ENCODE measurements around the gene L1TD1.
"Not testable (repeated sequence)": the region's sequence is repeated elsewhere in the genome, so short reads cannot be mapped to it uniquely, and the experiment has no call there.

Gene L1TD1

DNA sequence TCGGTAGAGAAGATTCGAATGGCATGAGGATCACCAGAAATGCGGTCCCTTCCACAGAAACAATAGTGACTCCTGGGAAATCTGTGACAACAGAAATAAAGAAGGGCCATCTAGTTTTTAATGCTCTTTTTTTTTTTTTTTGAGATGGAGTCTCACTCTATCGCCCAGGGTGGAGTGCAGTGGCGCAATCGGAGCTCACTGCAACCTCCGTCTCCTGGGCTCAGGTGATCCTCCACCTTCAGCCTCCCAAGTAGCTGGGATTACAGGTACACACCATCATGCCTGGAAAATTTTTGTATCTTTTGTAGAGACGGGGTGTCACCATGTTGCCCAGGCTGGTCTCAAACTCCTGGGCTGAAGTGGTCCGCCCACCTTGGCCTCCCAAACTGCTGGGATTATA is 43.9 kb downstream of the L1TD1 start:
- no peak for DNase-seq

DNA sequence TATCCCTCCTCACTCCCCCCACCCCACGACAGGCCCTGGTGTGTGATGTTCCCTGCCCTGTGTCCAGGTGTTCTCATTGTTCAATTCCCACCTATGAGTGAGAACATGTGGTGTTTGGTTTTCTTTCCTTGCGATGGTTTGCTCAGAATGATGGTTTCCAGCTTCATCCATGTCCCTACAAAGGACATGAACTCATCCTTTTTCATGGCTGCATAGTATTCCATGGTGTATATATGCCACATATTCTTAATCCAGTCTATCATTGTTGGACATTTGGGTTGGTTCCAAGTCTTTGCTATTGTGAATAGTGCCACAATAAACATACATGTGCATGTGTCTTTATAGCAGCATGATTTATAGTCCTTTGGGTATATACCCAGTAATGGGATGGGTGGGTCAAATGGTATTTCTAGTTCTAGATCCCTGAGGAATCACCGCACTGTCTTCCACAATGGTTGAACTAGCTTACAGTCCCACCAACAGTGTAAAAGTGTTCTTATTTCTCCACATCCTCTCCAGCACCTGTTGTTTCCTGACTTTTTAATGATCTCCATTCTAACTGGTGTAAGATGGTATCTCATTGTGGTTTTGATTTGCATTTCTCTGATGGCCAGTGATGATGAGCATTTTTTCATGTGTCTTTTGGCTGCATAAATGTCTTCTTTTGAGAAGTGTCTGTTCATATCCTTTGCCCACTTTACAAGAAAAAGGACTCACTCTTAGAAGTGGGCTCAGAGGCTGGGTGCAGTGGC is 45.2 kb downstream of the L1TD1 start:
- DNase-seq = not testable (repeated sequence)

DNA sequence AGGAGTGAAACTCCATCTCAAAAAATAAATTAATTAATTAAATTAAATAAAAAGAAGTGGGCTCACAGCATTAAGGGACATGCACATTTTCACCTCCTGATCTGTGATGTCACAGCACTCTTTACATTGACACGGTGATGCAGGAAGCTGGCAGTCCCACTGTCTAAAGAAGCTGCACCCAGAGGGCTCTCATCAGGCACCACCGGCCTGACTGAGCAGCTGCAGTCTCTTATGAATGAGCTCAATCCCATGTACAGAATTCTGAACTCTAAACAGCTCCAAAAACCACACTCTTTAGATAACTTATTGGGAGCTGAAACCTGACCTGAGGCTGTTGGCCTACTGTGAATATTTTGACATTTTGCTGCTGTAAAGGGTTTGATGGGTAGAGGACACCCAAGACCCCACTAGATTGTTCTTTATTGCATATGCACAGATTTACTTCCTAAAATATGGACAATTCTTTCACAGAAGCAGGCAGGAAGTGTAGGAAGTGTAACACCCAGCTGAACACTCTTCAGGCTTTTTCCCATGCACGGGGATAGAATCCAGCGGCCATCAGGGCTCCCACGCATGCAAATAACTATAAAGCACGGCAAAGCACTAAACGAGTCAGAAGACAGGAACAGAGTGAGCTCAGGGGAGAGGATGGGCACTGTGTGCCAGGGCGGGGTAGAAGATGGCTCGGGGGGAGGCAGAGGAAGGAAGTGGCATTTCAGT is 46.2 kb downstream of the L1TD1 start:
- no peak for DNase-seq

DNA sequence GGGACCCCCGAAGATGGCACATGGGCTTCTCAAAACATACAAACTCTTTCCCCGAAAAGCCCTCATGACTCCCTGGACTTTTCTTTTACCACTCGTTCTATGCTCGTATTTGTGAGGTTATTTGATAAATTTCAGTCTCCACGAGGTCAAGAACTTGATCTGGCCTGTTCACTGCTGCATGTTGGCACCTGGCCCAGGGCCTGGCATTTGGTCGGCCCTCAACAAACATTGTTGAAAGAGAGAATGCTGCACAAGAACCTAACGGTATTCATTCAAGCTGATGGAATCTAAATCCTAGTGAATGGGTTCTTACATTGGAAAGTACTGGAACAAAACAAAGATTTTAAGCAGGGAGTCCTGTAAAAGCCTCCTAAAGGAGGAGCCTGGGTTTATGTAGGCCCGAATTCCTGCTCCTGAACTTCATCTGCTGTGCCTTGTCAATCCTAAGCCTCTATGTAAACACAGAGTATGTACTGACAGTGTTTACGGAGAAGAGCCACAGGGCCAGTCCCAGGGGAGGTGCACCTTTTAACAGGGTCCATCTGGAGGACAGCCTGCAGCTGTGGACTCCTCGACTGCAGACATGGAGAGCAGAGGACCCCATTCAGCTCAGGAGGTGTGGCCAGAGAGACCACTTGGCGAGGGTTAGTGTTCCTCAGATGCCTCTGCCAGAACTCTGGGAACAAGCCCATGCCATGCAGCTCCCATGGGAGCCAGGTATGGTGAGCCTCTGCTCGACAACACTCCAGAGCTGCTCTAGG is 46.9 kb downstream of the L1TD1 start:
- DNase-seq = no peak

DNA sequence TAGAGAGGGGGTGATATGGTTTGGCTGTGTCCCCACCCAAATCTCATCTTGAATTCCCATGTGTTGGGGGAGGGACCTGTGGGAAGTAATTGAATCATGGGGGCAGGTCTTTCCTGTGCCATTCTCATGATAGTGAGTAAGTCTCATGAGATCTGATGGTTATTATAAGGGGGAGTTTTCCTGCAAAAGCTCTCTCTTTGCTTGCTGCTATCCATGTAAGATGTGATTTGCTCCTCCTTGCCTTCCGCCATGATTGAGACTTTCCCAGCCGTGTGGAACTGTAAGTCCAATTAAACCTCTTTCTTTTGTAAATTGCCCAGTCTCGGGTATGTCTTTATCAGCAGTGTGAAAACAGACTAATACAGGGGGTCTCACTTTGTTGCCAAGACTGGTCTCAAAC is 49.7 kb downstream of the L1TD1 start:
- not testable (repeated sequence) for DNase-seq

DNA sequence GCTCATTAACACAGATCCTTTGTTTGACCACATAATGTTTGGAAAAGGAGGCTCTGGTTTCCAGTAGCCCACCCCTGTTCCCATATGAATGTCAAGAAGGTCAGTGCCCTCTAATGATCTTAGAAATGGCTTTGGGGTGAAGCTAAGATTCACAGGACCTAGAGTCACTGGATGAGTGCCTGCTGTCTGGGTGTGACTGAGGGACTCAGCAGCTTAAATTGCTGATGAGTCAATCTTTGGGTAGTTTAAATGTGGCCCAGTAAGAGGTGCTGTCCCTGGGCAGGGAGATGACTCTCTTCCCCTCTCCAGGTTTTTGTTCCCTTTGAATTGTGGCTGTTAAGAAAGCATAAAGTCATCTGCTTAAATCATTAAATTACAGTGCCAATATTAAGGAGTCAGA is 50.6 kb downstream of the L1TD1 start:
- no peak for DNase-seq

DNA sequence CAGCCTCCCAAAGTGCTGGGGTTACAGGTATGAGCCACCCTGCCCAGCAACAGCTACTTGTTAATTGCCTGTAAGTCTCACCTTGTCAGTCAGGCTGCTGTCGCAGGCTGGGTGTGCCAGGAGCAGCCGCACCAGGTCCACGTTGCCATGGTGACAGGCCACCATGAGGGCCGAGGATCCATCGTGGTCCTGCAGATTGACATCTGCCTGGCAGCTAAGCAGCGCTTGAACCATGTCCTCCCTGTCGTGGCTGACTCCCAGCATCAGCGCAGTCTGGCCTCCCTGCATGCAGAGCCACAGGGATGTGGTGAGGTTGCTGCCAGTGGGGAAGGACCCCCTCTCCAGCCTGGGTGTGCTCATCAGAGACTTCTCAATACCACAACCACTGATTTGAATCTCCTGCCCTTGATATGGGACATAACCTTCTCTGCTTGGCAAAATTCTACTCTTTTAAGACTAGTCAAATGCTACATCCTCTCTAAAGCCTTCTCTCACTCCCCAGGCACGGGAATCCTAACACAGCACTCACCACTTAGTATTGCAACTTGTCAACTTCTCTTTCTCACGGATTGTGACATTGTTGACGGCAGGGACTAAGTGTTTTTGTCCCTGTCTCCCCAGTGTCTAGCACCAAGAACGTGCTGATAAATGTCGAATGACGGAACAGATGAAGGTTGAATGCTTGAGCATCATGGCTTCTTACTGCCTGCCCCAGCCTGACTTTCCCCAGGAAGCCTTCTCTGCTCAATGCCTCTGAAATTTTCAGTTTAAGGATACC is 52.9 kb downstream of the L1TD1 start:
- DNase-seq = no peak

DNA sequence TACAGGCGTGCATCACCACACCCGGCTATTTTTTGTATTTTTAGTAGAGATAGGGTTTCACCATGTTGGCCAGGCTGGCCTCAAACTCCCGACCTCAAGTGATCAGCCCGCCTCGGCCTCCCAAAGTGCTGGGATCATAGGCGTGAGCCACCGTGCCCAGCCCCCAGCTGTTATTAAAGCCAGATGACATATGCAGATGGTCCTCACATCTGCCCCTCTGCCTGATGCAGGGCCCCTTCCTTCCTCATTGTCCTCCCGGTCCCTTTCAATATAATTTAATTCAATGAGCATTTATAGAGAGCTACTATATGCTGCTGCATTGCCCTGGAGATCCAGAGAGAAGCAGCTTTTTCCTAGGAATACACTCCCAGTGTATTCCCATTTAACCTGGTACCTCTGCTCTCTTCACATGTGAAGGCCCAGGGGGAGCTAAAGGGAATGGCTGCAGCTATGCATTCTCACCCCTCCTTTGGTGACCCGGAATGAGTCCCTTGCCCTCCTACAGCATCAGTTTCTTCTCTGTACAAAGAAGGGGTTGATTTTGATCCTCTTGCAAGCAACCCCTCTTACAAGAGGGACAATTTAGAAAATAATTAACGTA is 55.6 kb downstream of the L1TD1 start:
- DNase-seq = no peak

DNA sequence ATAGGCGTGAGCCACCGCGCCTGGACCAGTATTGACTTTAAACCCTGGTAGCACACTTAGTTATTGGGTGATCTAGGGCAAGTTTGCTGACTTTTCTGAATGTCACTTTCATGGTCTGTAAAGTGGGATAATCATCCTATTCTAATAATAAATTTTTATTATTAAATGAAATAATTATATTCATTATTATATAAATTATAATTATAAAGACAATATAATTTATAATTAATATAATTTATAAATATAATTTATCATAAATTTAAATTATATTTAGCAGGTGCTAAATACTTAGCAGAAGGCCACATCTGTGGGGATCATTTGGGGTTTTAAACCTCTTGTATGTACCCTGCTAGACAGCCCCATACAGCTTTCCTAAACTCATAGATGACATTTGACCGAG is 64.9 kb downstream of the L1TD1 start:
- no peak for DNase-seq

DNA sequence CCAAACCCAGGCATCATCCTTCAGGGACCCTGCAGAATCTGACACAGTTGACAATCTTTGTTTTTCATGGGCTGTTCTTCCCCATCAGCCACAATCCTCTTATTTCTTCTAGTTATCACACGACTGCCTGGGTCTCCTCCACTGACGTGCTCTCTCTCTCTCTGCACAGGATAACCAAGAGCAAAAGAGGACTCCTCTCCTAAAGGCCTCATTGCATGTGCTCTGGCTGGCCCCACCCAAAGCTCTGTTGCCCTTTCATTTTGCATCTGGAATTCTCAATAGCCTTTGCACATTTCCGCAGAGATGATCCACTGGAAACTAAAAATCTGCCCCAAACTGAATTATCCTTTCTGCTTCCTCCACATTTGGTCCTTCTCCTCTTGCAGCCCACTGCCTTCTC is 66.0 kb downstream of the L1TD1 start:
- no peak for DNase-seq
